Neural cell (in vitro differentiated cells): ENCODE results near the gene VPS54. TPM values are rescaled to one million over a fixed set of nuclear protein-coding genes. Genes with fewer than 3 reads are reported as not detected.

Source experiments
- H2AFZ ChIP-seq: fragments of 200-600, 300-800 bp; sonication (generic), shearing (Covaris generic); 2 replicates; pipeline ENCODE4 v1.6.0; 2014; ENCODE audit warnings: low read depth, mild to moderate bottlenecking, antibody characterized with exemption, low read length, moderate library complexity
- H3F3A ChIP-seq: fragments of 200-600 bp; shearing (Covaris generic); 2 replicates; pipeline ENCODE4 v1.6.1; 2016; ENCODE audit warnings: mild to moderate bottlenecking, moderate library complexity, mixed read lengths, antibody characterized with exemption, low read length; ENCODE audit not compliant: insufficient read depth, poor library complexity, severe bottlenecking
- H3K27ac ChIP-seq: fragments of 200-600, 300-800 bp; sonication (generic), shearing (Covaris generic); 2 replicates; pipeline ENCODE4 v1.5.1; 2014; ENCODE audit warnings: mild to moderate bottlenecking, low read length, moderate library complexity
- H3K27me3 ChIP-seq: fragments of 300-800, 200-600 bp; sonication (generic), shearing (Covaris generic); 2 replicates; pipeline ENCODE4 v1.6.0; 2014; ENCODE audit warnings: mild to moderate bottlenecking, low read depth, low read length, moderate library complexity; ENCODE audit not compliant: insufficient read depth
- H3K36me3 ChIP-seq: fragments of 300-800, 200-600 bp; sonication (generic), shearing (Covaris generic); 2 replicates; pipeline ENCODE4 v1.5.1; 2014; ENCODE audit warnings: mild to moderate bottlenecking, antibody characterized with exemption, low read length, moderate library complexity; ENCODE audit not compliant: insufficient read depth
- H3K4me2 ChIP-seq: fragments of 300-800, 200-600 bp; sonication (generic), shearing (Covaris generic); 2 replicates; pipeline ENCODE4 v1.6.0; 2014; ENCODE audit warnings: mild to moderate bottlenecking, low read length
- H3K4me3 ChIP-seq: fragments of 300-800, 200-600 bp; sonication (generic), shearing (Covaris generic); 2 replicates; pipeline ENCODE4 v1.5.1; 2014; ENCODE audit warnings: mild to moderate bottlenecking, low read length, moderate library complexity
- H3K79me2 ChIP-seq: fragments of 200-600 bp; shearing (Covaris generic); replicated peaks from 2 replicates; pipeline ENCODE4 v1.6.0; 2014; ENCODE audit warnings: mild to moderate bottlenecking, low read length, moderate library complexity; ENCODE audit not compliant: insufficient read depth
- H3K9ac ChIP-seq: fragments of 300-800, 200-600 bp; sonication (generic), shearing (Covaris generic); 2 replicates; pipeline ENCODE4 v1.6.1; 2016; ENCODE audit warnings: mild to moderate bottlenecking, low read length, mixed read lengths
- H3K9me2 ChIP-seq: fragments of 200-600 bp; shearing (Covaris generic); 2 replicates; pipeline ENCODE4 v1.6.1; 2016; ENCODE audit warnings: mild to moderate bottlenecking, low read length, mixed read lengths; ENCODE audit not compliant: insufficient read depth
- H3K9me3 ChIP-seq: fragments of 200-600, 300-800 bp; sonication (generic), shearing (Covaris generic); 2 replicates; pipeline ENCODE4 v1.6.1; 2016; ENCODE audit warnings: mild to moderate bottlenecking, mixed run types, low read length, moderate library complexity, mixed read lengths
- H4K20me1 ChIP-seq: fragments of 200-600 bp; shearing (Covaris generic); 2 replicates; pipeline ENCODE4 v1.6.1; 2016; ENCODE audit warnings: mild to moderate bottlenecking, mixed run types; ENCODE audit not compliant: insufficient read depth
- EP300 ChIP-seq: fragments of 450-650 bp; conservative IDR thresholded peaks from 2 replicates; pipeline ENCODE4 v1.6.1; 2014; ENCODE audit warnings: antibody characterized with exemption, mild to moderate bottlenecking, moderate library complexity; ENCODE audit not compliant: poor library complexity, severe bottlenecking
- EZH2 ChIP-seq: fragments of 200-600, 300-800 bp; shearing (Covaris generic), sonication (generic); IDR thresholded peaks from 2 replicates; pipeline ENCODE4 v1.6.1; 2014; ENCODE audit warnings: antibody characterized with exemption, low read length, borderline replicate concordance, mild to moderate bottlenecking; ENCODE audit not compliant: insufficient read depth, poor library complexity, severe bottlenecking
- MXI1 ChIP-seq: fragments of 450-650 bp; conservative IDR thresholded peaks from 2 replicates; pipeline ENCODE4 v1.6.1; 2014; ENCODE audit warnings: antibody characterized with exemption, mild to moderate bottlenecking; ENCODE audit not compliant: poor library complexity, severe bottlenecking
- POLR2AphosphoS5 ChIP-seq: IDR thresholded peaks from 2 replicates; pipeline ENCODE4 v1.6.1; 2012
- RAD21 ChIP-seq: fragments of 450-650 bp; conservative IDR thresholded peaks from 2 replicates; pipeline ENCODE4 v1.6.1; 2014; ENCODE audit warnings: antibody characterized with exemption, mild to moderate bottlenecking, moderate library complexity
- SMC3 ChIP-seq: fragments of 450-650 bp; conservative IDR thresholded peaks from 2 replicates; pipeline ENCODE4 v1.6.1; 2014; ENCODE audit warnings: antibody characterized with exemption, mild to moderate bottlenecking, moderate library complexity; ENCODE audit not compliant: poor library complexity
- TAF1 ChIP-seq: IDR thresholded peaks from 2 replicates; pipeline ENCODE4 v1.6.1; 2012; ENCODE audit warnings: low read depth
- polyA plus RNA-seq: library from polyadenylated mRNA; depleted of rRNA; stranded (reverse); fragments of >200 nt; gene quantifications from 2 replicates; pipeline ENCODE4 v1.2.3, GENCODE V29; 2014
- TF ChIP-seq, protein P1 (sequence below): IDR thresholded peaks from 2 replicates; pipeline ENCODE4 v1.6.1; 2012; ENCODE audit warnings: borderline replicate concordance
- TF ChIP-seq, protein P2 (sequence below): fragments of 450-650 bp; IDR thresholded peaks from 2 replicates; pipeline ENCODE4 v1.5.1; 2014; ENCODE audit warnings: antibody characterized with exemption, mild to moderate bottlenecking, moderate library complexity; ENCODE audit not compliant: poor library complexity, severe bottlenecking

Gene VPS54
- polyA plus RNA-seq, 1 donor from 2014 or later: 34.2 TPM

DNA sequence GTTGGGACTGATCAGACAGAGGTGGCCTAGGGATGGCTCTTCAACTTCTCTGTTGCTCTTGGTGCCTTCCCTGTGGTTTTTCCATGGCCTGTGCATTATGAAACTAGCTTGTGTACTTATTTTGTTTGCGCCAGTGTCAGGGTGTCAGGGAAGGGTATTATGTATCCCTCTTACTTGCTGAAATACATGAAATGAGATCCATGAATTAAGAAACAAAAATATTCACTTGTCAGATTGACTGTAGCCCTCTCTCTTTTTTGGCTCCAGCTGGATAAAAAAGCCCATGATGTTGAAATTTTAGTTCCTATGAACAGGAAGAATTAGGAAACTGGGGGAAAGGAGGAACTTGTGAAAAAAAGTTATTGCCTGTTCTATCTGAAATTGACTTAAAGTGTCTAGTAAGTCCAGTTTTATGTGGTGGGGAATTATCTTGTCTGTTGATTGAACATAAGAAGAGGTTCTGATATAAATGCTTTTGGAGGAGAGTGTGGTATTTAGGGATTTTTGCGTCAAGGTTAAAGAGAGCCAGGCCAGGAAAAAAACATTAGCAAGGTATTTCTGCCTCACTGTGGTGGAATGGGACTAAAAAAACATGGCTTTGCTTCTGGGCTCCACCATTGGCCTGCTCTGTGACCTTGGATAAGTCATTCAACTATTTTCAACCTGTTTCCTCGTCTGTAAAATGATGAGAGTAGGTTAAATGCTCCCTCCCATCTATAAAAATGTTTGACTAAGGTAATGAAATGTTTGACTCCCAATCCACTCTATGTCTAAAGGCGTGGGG is 165.5 kb downstream of the VPS54 start:
- H3K27me3 ChIP-seq: no peaks in the 10 kb centered on the region
- no peaks in the 10 kb centered on the region for H3F3A ChIP-seq
- H3K4me2 ChIP-seq: no peak overlapping the region
- H4K20me1 ChIP-seq: no peaks in the 10 kb centered on the region
- no peaks in the 10 kb centered on the region for H3K9me2 ChIP-seq
- no peak overlapping the region for H3K9ac ChIP-seq
- H3K27ac ChIP-seq: no peak overlapping the region
- H3K79me2 ChIP-seq: peaks cover 4% of the 10 kb centered on the region
- no peaks in the 10 kb centered on the region for H3K9me3 ChIP-seq
- no peak overlapping the region for H3K4me3 ChIP-seq
- H2AFZ ChIP-seq: no peak overlapping the region
- peaks cover 10% of the 10 kb centered on the region for H3K36me3 ChIP-seq
- TF ChIP-seq SMC3: no peak
- no peak for TF ChIP-seq MXI1
- TF ChIP-seq TAF1: no peak
- TF ChIP-seq POLR2AphosphoS5: no peak
- TF ChIP-seq, protein P1, sequence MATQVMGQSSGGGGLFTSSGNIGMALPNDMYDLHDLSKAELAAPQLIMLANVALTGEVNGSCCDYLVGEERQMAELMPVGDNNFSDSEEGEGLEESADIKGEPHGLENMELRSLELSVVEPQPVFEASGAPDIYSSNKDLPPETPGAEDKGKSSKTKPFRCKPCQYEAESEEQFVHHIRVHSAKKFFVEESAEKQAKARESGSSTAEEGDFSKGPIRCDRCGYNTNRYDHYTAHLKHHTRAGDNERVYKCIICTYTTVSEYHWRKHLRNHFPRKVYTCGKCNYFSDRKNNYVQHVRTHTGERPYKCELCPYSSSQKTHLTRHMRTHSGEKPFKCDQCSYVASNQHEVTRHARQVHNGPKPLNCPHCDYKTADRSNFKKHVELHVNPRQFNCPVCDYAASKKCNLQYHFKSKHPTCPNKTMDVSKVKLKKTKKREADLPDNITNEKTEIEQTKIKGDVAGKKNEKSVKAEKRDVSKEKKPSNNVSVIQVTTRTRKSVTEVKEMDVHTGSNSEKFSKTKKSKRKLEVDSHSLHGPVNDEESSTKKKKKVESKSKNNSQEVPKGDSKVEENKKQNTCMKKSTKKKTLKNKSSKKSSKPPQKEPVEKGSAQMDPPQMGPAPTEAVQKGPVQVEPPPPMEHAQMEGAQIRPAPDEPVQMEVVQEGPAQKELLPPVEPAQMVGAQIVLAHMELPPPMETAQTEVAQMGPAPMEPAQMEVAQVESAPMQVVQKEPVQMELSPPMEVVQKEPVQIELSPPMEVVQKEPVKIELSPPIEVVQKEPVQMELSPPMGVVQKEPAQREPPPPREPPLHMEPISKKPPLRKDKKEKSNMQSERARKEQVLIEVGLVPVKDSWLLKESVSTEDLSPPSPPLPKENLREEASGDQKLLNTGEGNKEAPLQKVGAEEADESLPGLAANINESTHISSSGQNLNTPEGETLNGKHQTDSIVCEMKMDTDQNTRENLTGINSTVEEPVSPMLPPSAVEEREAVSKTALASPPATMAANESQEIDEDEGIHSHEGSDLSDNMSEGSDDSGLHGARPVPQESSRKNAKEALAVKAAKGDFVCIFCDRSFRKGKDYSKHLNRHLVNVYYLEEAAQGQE: no peak
- TF ChIP-seq, protein P2, sequence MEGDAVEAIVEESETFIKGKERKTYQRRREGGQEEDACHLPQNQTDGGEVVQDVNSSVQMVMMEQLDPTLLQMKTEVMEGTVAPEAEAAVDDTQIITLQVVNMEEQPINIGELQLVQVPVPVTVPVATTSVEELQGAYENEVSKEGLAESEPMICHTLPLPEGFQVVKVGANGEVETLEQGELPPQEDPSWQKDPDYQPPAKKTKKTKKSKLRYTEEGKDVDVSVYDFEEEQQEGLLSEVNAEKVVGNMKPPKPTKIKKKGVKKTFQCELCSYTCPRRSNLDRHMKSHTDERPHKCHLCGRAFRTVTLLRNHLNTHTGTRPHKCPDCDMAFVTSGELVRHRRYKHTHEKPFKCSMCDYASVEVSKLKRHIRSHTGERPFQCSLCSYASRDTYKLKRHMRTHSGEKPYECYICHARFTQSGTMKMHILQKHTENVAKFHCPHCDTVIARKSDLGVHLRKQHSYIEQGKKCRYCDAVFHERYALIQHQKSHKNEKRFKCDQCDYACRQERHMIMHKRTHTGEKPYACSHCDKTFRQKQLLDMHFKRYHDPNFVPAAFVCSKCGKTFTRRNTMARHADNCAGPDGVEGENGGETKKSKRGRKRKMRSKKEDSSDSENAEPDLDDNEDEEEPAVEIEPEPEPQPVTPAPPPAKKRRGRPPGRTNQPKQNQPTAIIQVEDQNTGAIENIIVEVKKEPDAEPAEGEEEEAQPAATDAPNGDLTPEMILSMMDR: no peak
- TF ChIP-seq EP300: no peak
- no peak for TF ChIP-seq RAD21
- no peak for TF ChIP-seq EZH2

DNA sequence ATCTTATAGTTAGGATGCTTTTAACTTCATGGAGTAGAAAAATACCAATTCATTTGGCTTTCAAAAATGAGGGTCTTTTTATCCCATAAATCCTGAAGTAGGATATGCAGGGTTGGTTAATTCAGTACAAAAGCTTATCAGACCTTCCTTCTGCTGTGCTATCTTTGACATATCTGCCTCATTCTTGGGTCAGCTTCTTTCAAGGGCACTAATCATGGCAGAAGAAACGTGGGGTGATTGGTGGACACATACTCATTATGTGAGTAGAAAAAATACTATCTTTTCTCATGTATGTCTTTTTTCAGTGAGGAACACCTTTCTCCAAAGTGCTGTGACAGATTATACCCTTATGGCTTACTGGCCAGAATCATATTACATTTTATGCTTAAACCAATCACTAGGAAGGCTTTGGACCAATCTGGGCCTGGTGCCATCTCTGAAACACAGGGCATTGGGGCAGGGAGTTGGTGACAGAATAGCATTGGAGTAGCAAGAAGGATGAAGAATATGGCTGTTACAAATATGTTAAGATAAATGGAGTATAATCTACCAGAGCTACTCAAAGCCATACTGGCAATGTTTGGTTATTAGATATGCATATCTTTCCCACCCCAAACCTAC is 167.4 kb downstream of the VPS54 start:
- Histone ChIP-seq H3K27me3 (no peaks in the 10 kb centered on the region), H4K20me1 (no peaks in the 10 kb centered on the region), H2AFZ (no peak overlapping the region), H3K9me2 (no peaks in the 10 kb centered on the region), H3K36me3 (no peaks in the 10 kb centered on the region), H3F3A (no peaks in the 10 kb centered on the region), H3K4me2 (no peak overlapping the region), H3K27ac (no peak overlapping the region), H3K4me3 (no peak overlapping the region), H3K79me2 (peaks cover 7% of the 10 kb centered on the region), H3K9ac (no peak overlapping the region), H3K9me3 (no peaks in the 10 kb centered on the region)
- TF ChIP-seq, protein P2: no peak
- TF ChIP-seq, protein P1: no peak
- TF ChIP-seq POLR2AphosphoS5 (no peak), TAF1 (no peak), MXI1 (no peak), RAD21 (no peak), SMC3 (no peak), EZH2 (no peak), EP300 (no peak)
